ENCODE results near the gene CTNNA3.

DNA sequence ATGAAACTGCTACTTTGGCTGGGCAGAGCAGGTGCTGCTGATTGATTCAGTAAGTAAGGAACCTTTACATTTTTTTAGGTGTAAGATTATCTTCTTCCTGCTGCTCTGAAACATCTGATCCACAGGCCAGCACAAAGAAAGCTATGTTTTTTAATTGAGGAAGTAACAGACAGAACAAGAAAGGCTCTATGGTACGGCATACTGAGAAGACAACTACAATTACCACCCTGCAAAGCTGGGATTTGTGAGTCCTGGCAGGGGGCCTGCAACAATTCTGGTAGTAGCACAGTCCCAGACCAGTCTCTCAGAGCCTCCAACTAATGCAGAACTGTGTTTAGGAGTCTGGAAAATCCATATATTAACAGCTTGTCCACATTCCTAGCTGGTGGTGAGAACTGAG is 873.2 kb downstream of the CTNNA3 start:
- TF ChIP-seq, protein P1, sequence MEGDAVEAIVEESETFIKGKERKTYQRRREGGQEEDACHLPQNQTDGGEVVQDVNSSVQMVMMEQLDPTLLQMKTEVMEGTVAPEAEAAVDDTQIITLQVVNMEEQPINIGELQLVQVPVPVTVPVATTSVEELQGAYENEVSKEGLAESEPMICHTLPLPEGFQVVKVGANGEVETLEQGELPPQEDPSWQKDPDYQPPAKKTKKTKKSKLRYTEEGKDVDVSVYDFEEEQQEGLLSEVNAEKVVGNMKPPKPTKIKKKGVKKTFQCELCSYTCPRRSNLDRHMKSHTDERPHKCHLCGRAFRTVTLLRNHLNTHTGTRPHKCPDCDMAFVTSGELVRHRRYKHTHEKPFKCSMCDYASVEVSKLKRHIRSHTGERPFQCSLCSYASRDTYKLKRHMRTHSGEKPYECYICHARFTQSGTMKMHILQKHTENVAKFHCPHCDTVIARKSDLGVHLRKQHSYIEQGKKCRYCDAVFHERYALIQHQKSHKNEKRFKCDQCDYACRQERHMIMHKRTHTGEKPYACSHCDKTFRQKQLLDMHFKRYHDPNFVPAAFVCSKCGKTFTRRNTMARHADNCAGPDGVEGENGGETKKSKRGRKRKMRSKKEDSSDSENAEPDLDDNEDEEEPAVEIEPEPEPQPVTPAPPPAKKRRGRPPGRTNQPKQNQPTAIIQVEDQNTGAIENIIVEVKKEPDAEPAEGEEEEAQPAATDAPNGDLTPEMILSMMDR (IDR thresholded peaks at IDR 0.05), result no peak
- TF ChIP-seq POLR2A (IDR thresholded peaks at IDR 0.05), result no peak
